ENCODE measurements around the gene KBTBD13.

GRCh38 chr15:65097651-65098263, 21.2 kb downstream of the KBTBD13 start:
- no peak for TF ChIP-seq TAF1 (IDR thresholded peaks at IDR 0.05; ENCODE audit: low read depth, low read length)
- TF ChIP-seq POLR2A (IDR thresholded peaks at IDR 0.05; ENCODE audit: low read depth, low read length), result no peak
- no peak for TF ChIP-seq POLR2AphosphoS5 (IDR thresholded peaks at IDR 0.05; ENCODE audit: low read depth, low read length)
- no peak for TF ChIP-seq SPI1 (IDR thresholded peaks at IDR 0.05; ENCODE audit: low read depth, low read length)
- no peak for TF ChIP-seq PAX5 (IDR thresholded peaks at IDR 0.05; ENCODE audit: insufficient read depth, low read length, severe bottlenecking)

Data from GM12891 (cell line).